LNCaP clone FGC (cell line): ENCODE results near the gene TMEM184A.

ENCODE experiments used
- DNase-seq: peaks from one replicate; pipeline ENCODE4 v3.0.0-alpha.2; 2011; ENCODE audit warnings: low read depth
- H3K4me3 ChIP-seq: 2 replicates; pipeline ENCODE4 v1.5.1; 2011; ENCODE audit warnings: mild to moderate bottlenecking, low read depth, low read length, control low read depth
- CTCF ChIP-seq: IDR thresholded peaks from 2 replicates; pipeline ENCODE4 v1.5.1; 2012; ENCODE audit warnings: mild to moderate bottlenecking; ENCODE audit not compliant: control insufficient read depth, insufficient read depth; ENCODE audit errors: extremely low read depth

Gene TMEM184A

DNA sequence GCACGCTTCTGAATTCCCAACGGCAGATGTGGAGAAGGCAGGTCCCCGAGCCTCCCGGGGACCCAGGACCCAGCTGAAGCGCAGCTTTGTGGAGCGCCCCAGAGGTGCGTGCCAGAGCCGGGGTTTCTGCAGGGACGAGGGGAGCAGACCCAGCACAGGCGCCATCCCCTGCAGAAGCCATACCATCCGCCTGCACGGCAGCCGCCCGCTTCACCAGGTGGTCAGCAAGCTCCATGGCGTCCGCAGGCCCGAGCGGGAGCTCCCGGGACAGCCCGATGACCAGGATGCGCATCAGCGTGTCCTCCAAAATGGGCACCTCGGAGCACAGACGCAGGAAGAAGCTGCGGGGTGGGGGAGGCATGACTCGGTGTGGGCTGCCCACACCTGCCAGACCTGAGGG lies 62.4 kb downstream of the TMEM184A start:
- no peak for DNase-seq
- TF ChIP-seq CTCF, result no peak
- H3K4me3 ChIP-seq, result no peak overlapping the region

GRCh38 chr7:1493129-1493528 lies 62.9 kb downstream of the TMEM184A start:
- no peak overlapping the region for H3K4me3 ChIP-seq
- DNase-seq, result no peak
- no peak for TF ChIP-seq CTCF

DNA sequence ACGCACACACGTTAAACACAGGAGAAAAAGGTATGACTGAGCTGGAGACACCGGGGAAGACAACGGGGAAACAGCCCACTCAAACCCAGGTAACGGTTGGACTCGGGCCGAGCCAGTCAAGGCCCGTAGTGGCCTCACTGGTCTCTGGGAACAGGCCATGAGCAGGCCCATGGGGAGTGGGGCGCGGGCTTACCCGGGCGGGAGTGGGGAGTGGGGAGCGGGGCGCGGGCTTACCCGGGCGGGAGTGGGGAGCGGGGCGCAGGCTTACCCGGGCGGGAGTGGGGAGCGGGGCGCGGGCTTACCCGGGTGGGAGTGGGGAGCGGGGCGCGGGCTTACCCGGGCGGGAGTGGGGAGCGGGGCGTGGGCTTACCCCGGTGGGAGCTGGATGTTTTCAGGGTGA lies 63.4 kb downstream of the TMEM184A start:
- DNase-seq, result no peak
- no peak for TF ChIP-seq CTCF
- no peak overlapping the region for H3K4me3 ChIP-seq
